ENCODE results near the gene RHCG.

DNA sequence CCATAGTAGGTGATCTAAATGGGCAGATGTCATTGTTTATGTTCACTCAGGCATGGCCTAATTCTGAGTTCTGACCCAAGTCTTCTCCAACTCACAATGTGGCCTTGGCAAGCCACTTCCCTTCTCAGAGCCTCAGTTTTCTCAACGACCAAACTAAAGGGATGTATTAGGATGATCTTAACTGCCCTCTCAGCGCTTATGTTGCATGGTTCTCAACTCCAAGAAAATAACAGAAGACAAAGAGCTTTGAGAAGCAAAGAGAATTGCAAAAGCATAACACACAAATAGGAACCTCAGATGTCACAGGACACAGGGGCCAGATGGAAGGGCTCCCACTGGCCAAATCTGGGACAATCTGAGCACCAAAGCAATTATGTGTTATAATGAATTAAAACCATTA, 8.6 kb downstream of the RHCG start:
- TF ChIP-seq, protein P1, sequence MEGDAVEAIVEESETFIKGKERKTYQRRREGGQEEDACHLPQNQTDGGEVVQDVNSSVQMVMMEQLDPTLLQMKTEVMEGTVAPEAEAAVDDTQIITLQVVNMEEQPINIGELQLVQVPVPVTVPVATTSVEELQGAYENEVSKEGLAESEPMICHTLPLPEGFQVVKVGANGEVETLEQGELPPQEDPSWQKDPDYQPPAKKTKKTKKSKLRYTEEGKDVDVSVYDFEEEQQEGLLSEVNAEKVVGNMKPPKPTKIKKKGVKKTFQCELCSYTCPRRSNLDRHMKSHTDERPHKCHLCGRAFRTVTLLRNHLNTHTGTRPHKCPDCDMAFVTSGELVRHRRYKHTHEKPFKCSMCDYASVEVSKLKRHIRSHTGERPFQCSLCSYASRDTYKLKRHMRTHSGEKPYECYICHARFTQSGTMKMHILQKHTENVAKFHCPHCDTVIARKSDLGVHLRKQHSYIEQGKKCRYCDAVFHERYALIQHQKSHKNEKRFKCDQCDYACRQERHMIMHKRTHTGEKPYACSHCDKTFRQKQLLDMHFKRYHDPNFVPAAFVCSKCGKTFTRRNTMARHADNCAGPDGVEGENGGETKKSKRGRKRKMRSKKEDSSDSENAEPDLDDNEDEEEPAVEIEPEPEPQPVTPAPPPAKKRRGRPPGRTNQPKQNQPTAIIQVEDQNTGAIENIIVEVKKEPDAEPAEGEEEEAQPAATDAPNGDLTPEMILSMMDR (IDR thresholded peaks at IDR 0.05): no peak
- no peak for TF ChIP-seq POLR2A (IDR thresholded peaks at IDR 0.05)

Data from Peyer's patch (tissue), 4 donors.